ENCODE measurements around the gene SCARF2.
"Not testable (repeated sequence)": the region's sequence is repeated elsewhere in the genome, so short reads cannot be mapped to it uniquely, and the experiment has no call there.

Gene SCARF2

DNA sequence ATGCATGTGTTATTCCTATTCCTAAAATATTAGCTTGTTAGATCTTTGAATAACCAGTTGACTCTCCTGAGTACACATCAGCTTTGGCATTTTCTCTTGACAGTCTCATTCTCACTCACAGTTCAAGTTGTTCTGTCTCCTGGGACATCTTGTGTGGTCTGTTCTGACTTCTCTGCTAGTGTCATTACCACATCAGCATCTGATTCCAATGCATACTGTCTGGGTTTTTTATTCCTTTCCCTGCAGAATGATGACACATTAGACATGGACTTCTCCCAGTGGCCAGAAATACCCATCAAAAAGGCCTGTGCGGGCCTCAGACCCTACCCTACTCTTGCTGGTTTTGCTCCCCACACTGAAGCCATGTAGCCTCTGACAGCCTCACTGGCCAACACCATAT is 41.0 kb downstream of the SCARF2 start:
- DNase-seq = peak; percentile 42
- no peak overlapping the region for H3K4me3 ChIP-seq (ENCODE audit: low read depth, low read length)
- in situ Hi-C loops (cut with HindIII; ENCODE audit: low pct_ligation_motif_present, low sequenced_read_pairs) = no loop called here
- H3K27ac ChIP-seq = peak overlapping the region; percentile 9
- no peaks in the 10 kb centered on the region for H3K36me3 ChIP-seq (replicated peaks)
- no peaks in the 10 kb centered on the region for H3K27me3 ChIP-seq (replicated peaks)
- TF ChIP-seq, protein P1, sequence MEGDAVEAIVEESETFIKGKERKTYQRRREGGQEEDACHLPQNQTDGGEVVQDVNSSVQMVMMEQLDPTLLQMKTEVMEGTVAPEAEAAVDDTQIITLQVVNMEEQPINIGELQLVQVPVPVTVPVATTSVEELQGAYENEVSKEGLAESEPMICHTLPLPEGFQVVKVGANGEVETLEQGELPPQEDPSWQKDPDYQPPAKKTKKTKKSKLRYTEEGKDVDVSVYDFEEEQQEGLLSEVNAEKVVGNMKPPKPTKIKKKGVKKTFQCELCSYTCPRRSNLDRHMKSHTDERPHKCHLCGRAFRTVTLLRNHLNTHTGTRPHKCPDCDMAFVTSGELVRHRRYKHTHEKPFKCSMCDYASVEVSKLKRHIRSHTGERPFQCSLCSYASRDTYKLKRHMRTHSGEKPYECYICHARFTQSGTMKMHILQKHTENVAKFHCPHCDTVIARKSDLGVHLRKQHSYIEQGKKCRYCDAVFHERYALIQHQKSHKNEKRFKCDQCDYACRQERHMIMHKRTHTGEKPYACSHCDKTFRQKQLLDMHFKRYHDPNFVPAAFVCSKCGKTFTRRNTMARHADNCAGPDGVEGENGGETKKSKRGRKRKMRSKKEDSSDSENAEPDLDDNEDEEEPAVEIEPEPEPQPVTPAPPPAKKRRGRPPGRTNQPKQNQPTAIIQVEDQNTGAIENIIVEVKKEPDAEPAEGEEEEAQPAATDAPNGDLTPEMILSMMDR (IDR thresholded peaks at IDR 0.05; ENCODE audit: low read depth, low read length, missing control alignments) = no peak

DNA sequence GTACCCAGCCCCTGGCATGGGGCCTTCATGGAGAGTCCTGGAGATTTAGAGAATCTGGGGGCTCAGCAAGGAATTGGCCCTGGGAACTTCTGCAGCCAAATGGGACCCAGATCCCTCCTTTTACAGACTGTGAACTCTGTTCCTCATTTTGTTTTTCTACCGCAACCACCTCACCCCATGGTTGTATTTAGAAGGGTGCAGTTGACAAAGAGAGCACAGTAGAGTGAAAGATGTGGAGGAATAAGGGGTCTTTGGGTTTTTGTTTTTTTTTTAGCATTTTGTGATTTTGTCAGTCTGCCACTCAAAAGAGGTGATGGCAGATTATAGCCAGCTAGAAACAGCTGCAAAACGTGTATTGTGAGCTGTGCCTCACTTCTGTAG is 41.7 kb downstream of the SCARF2 start:
- TF ChIP-seq, protein P1 (IDR thresholded peaks at IDR 0.05; ENCODE audit: low read depth, low read length, missing control alignments) = no peak
- in situ Hi-C loops (cut with HindIII; ENCODE audit: low pct_ligation_motif_present, low sequenced_read_pairs) = no loop called here
- no peak overlapping the region for H3K27ac ChIP-seq
- H3K27me3 ChIP-seq (replicated peaks) = no peaks in the 10 kb centered on the region
- no peak for DNase-seq
- H3K4me3 ChIP-seq (ENCODE audit: low read depth, low read length) = no peak overlapping the region
- no peaks in the 10 kb centered on the region for H3K36me3 ChIP-seq (replicated peaks)

GRCh38 chr22:20395181-20395906 is 42.3 kb downstream of the SCARF2 start:
- no peaks in the 10 kb centered on the region for H3K36me3 ChIP-seq (replicated peaks)
- no peaks in the 10 kb centered on the region for H3K27me3 ChIP-seq (replicated peaks)
- H3K27ac ChIP-seq = no peak overlapping the region
- DNase-seq = no peak
- TF ChIP-seq, protein P1 (IDR thresholded peaks at IDR 0.05; ENCODE audit: low read depth, low read length, missing control alignments) = no peak
- H3K4me3 ChIP-seq (ENCODE audit: low read depth, low read length) = no peak overlapping the region
- in situ Hi-C loops (cut with HindIII; ENCODE audit: low pct_ligation_motif_present, low sequenced_read_pairs) = no loop called here

DNA sequence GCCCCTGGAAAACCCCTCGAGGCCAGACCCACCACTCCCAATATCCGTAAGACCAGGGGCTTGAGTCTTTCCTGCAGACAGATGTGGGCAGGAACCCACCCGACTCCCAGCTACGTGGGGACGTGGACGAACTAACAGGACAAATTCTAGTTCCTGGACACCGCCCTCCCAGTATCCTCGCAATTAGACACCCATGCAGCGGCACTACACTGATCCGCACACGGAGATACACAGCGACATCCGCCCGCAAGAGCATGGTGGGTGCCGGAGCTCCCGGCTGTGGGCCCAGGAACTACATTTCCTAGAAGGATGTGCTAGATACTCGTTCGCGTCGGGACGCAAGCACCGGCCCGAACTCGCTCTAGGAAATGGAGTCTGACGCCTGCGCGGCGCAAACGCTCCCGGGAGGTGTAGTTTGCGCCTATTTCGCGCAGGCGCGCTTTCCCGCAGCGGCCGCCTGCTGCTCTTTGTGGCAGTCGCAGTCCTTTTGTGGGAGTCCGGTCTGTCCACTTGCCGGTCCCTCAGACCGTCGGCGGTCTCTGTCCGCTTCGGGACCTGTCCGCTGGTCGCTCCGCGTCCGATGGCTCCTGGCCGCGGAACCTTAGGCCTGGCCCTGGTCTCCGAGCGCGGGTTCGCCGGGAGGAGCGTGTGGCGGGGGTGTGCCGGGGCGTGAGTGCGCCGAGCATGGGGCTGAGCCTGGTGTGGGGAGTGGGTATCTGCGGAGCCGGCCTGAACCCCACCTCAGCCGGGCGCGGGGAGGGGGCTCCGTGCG is 43.7 kb downstream of the SCARF2 start, which contains the start of gene ZNF74:
TSS of gene ZNF74 (plus strand) at position 447 of the 772 bp plus-strand sequence. CDS start 478 bp downstream, outside the sequence.
- TF ChIP-seq, protein P1 (IDR thresholded peaks at IDR 0.05; ENCODE audit: low read depth, low read length, missing control alignments) = no peak
- H3K27me3 ChIP-seq (replicated peaks) = no peaks in the 10 kb centered on the region
- DNase-seq = peak; percentile 78
- peak within 1 kb of the TSS; percentile 82 for H3K4me3 ChIP-seq (ENCODE audit: low read depth, low read length)
- in situ Hi-C loops (cut with HindIII; ENCODE audit: low pct_ligation_motif_present, low sequenced_read_pairs) = no loop called here
- H3K27ac ChIP-seq = peak within 1 kb of the TSS; percentile 9
- H3K36me3 ChIP-seq (replicated peaks) = no peaks in the 10 kb centered on the region

DNA sequence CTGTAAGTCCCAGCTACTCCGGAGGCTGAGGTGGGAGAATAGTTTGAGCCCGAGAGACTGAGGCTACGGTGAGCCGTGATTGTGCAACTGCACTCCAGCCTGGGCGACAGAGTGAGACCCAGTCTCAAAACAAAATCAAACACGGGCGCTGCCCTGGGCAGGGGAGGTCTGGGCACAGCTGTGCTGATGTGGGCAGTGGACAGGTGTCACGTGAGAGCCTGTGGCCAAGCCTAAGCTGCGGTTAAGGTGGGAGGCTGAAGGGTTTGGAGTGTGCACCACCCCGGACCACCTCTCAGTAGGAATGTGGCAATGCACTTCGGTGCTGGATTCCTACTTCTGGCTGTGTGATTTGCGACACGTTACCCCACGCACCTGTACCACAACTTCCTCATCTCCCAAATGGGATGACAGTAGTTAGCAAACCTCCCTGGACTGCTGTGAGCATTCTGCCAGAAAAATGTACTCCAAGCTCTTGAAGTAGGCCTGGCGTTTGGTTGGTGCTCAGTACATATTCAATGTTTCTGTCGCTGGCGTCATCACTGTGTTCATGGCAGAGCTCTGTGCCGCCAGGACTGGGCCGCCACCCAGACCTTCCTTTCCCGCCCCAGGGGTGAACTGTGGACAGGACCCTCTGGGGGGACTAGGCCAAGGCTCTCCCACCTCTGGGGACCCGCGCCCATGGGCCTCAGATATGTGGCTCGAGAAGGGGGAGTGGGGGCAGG is 44.5 kb downstream of the SCARF2 start:
- DNase-seq = no peak
- Histone ChIP-seq H3K27ac (peak overlapping the region; percentile 9), H3K27me3 (replicated peaks) (no peaks in the 10 kb centered on the region), H3K36me3 (replicated peaks) (no peaks in the 10 kb centered on the region), H3K4me3 (ENCODE audit: low read depth, low read length) (peak overlapping the region; percentile 82)
- TF ChIP-seq, protein P1 (IDR thresholded peaks at IDR 0.05; ENCODE audit: low read depth, low read length, missing control alignments) = no peak
- in situ Hi-C loops (cut with HindIII; ENCODE audit: low pct_ligation_motif_present, low sequenced_read_pairs) = no loop called here

DNA sequence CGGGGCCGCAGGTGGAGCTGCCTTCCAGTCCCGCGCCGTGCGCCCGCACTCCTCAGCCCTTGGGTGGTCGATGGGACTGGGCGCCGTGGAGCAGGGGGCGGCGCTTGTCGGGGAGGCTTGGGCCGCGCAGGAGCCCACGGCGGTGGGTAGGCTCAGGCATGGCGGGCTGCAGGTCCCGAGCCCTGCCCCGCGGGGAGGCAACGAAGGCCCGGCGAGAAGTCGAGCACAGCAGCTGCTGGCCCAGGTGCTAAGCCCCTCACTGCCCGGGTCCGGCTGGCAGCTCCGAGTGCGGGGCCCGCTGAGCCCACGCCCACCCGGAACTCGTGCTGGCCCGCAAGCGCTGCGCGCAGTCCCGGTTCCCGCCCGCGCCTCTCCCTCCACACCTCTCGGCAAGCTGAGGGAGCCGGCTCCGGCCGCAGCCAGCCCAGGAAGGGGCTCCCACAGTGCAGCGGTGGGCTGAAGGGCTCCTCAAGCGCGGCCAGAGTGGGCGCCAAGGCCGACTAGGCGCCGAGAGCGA is 45.2 kb downstream of the SCARF2 start:
- H3K27me3 ChIP-seq (replicated peaks); in situ Hi-C loops (cut with HindIII; ENCODE audit: low pct_ligation_motif_present, low sequenced_read_pairs); DNase-seq; H3K27ac ChIP-seq; H3K36me3 ChIP-seq (replicated peaks); H3K4me3 ChIP-seq (ENCODE audit: low read depth, low read length): not testable (repeated sequence)
